SK-N-SH treated with all-trans-retinoic acid at 6 μM for 48 hours (cell line): Measurements from ENCODE around the gene TXNDC16.

Experiments used
- ATAC-seq: fragments of 200-7000 bp; cut with Tn5 transposase; 3 replicates; pipeline ENCODE4 v1.9.1; 2020; ENCODE audit warnings: mild to moderate bottlenecking, moderate library complexity
- ARNTL ChIP-seq: fragments of 450-650 bp; formaldehyde crosslinking; IDR thresholded peaks from 2 replicates; pipeline ENCODE4 v1.5.0; 2020; ENCODE audit warnings: low read depth, mild to moderate bottlenecking, moderate library complexity, borderline replicate concordance
- BACH2 ChIP-seq: fragments of 250-450 bp; sonication (Bioruptor Pico); IDR thresholded peaks from 2 replicates; pipeline ENCODE4 v1.9.0; 2021; ENCODE audit warnings: mild to moderate bottlenecking, borderline replicate concordance
- CSRNP3 ChIP-seq: fragments of 250-450 bp; sonication (Bioruptor Pico); IDR thresholded peaks from 2 replicates; pipeline ENCODE4 v1.5.1; 2021; ENCODE audit warnings: mild to moderate bottlenecking, moderate library complexity
- ESRRG ChIP-seq: fragments of 250-450 bp; sonication (Bioruptor Pico); IDR thresholded peaks from 2 replicates; pipeline ENCODE4 v1.6.1; 2021; ENCODE audit warnings: mild to moderate bottlenecking
- ISL1 ChIP-seq: fragments of 250-450 bp; sonication (Bioruptor Pico); IDR thresholded peaks from 2 replicates; pipeline ENCODE4 v2.1.2; 2022; ENCODE audit warnings: mild to moderate bottlenecking, moderate library complexity
- OSR1 ChIP-seq: fragments of 250-450 bp; sonication (Bioruptor Pico); IDR thresholded peaks from 2 replicates; pipeline ENCODE4 v1.8.0; 2022; ENCODE audit warnings: moderate library complexity, mild to moderate bottlenecking, inconsistent platforms
- POU6F1 ChIP-seq: fragments of 250-450 bp; sonication (Bioruptor Pico); IDR thresholded peaks from 2 replicates; pipeline ENCODE4 v1.8.0; 2021; ENCODE audit warnings: low read depth, mild to moderate bottlenecking, moderate library complexity, borderline replicate concordance
- PPARA ChIP-seq: fragments of 250-450 bp; sonication (Bioruptor Pico); IDR thresholded peaks from 2 replicates; pipeline ENCODE4 v1.5.0; 2020; ENCODE audit warnings: mild to moderate bottlenecking, borderline replicate concordance
- SNAI2 ChIP-seq: fragments of 250-450 bp; sonication (Bioruptor Pico); IDR thresholded peaks from 2 replicates; pipeline ENCODE4 v1.5.0; 2020; ENCODE audit warnings: mild to moderate bottlenecking, moderate library complexity
- TCF4 ChIP-seq: fragments of 250-450 bp; sonication (Bioruptor Pico); IDR thresholded peaks from 2 replicates; pipeline ENCODE4 v1.8.0; 2021; ENCODE audit warnings: mild to moderate bottlenecking, moderate library complexity, borderline replicate concordance
- TOX ChIP-seq: fragments of 250-450 bp; sonication (Bioruptor Pico); IDR thresholded peaks from 2 replicates; pipeline ENCODE4 v1.8.0; 2021; ENCODE audit warnings: mild to moderate bottlenecking, moderate library complexity, borderline replicate concordance
- ZC3H10 ChIP-seq: fragments of 250-450 bp; sonication (Bioruptor Pico); IDR thresholded peaks from 2 replicates; pipeline ENCODE4 v1.5.1; 2021; ENCODE audit warnings: mild to moderate bottlenecking, moderate library complexity
- ZFP3 ChIP-seq: fragments of 250-450 bp; sonication (Bioruptor Pico); IDR thresholded peaks from 2 replicates; pipeline ENCODE4 v1.5.0; 2020; ENCODE audit warnings: mild to moderate bottlenecking, moderate library complexity
- ZFP30 ChIP-seq: fragments of 450-650 bp; formaldehyde crosslinking; IDR thresholded peaks from 2 replicates; pipeline ENCODE4 v1.5.0; 2022; ENCODE audit warnings: mild to moderate bottlenecking, moderate library complexity
- ZNF565 ChIP-seq: fragments of 450-650 bp; formaldehyde crosslinking; conservative IDR thresholded peaks from 2 replicates; pipeline ENCODE4 v1.5.0; 2020; ENCODE audit warnings: low read depth, mild to moderate bottlenecking, moderate library complexity
- ZNF70 ChIP-seq: fragments of 450-650 bp; formaldehyde crosslinking; IDR thresholded peaks from 2 replicates; pipeline ENCODE4 v1.5.0; 2020; ENCODE audit warnings: mild to moderate bottlenecking, moderate library complexity
- ZNF8 ChIP-seq: fragments of 450-650 bp; formaldehyde crosslinking; IDR thresholded peaks from 2 replicates; pipeline ENCODE4 v1.5.0; 2020; ENCODE audit warnings: mild to moderate bottlenecking, moderate library complexity
- TF ChIP-seq, protein P1 (sequence below): fragments of 250-450 bp; sonication (Bioruptor Pico); IDR thresholded peaks from 2 replicates; pipeline ENCODE4 v1.5.1; 2020; ENCODE audit warnings: low read depth, mild to moderate bottlenecking, moderate library complexity
- TF ChIP-seq, protein P2 (sequence below): fragments of 250-450 bp; sonication (Bioruptor Pico); IDR thresholded peaks from 2 replicates; pipeline ENCODE4 v1.5.0; 2020; ENCODE audit warnings: mild to moderate bottlenecking, moderate library complexity

Gene TXNDC16

GRCh38 chr14:52430474-52430873 lies 121.8 kb downstream of the TXNDC16 start:
- TF ChIP-seq SNAI2 (CRISPR knock-in tag) (no peak), ZNF8 (no peak), ARNTL (CRISPR knock-in tag) (no peak), PPARA (CRISPR knock-in tag) (no peak), ESRRG (CRISPR knock-in tag) (no peak), ZFP3 (CRISPR knock-in tag) (no peak), ISL1 (CRISPR knock-in tag) (no peak), OSR1 (CRISPR knock-in tag) (no peak), POU6F1 (CRISPR knock-in tag) (no peak)
- ATAC-seq, result no peak

GRCh38 chr14:52429451-52429850 lies 122.9 kb downstream of the TXNDC16 start:
- TF ChIP-seq ZNF8 (no peak), ZFP3 (CRISPR knock-in tag) (no peak), TOX (CRISPR knock-in tag) (no peak), ZFP30 (CRISPR knock-in tag) (no peak), TCF4 (CRISPR knock-in tag) (no peak), CSRNP3 (CRISPR knock-in tag) (no peak), ZNF565 (CRISPR knock-in tag) (no peak), ISL1 (CRISPR knock-in tag) (no peak), ZC3H10 (CRISPR knock-in tag) (no peak), OSR1 (CRISPR knock-in tag) (no peak), SNAI2 (CRISPR knock-in tag) (no peak), ESRRG (CRISPR knock-in tag) (no peak), POU6F1 (CRISPR knock-in tag) (no peak)
- TF ChIP-seq, protein P1, sequence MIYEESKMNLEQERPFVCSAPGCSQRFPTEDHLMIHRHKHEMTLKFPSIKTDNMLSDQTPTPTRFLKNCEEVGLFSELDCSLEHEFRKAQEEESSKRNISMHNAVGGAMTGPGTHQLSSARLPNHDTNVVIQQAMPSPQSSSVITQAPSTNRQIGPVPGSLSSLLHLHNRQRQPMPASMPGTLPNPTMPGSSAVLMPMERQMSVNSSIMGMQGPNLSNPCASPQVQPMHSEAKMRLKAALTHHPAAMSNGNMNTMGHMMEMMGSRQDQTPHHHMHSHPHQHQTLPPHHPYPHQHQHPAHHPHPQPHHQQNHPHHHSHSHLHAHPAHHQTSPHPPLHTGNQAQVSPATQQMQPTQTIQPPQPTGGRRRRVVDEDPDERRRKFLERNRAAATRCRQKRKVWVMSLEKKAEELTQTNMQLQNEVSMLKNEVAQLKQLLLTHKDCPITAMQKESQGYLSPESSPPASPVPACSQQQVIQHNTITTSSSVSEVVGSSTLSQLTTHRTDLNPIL (CRISPR knock-in tag), result no peak
- TF ChIP-seq, protein P2, sequence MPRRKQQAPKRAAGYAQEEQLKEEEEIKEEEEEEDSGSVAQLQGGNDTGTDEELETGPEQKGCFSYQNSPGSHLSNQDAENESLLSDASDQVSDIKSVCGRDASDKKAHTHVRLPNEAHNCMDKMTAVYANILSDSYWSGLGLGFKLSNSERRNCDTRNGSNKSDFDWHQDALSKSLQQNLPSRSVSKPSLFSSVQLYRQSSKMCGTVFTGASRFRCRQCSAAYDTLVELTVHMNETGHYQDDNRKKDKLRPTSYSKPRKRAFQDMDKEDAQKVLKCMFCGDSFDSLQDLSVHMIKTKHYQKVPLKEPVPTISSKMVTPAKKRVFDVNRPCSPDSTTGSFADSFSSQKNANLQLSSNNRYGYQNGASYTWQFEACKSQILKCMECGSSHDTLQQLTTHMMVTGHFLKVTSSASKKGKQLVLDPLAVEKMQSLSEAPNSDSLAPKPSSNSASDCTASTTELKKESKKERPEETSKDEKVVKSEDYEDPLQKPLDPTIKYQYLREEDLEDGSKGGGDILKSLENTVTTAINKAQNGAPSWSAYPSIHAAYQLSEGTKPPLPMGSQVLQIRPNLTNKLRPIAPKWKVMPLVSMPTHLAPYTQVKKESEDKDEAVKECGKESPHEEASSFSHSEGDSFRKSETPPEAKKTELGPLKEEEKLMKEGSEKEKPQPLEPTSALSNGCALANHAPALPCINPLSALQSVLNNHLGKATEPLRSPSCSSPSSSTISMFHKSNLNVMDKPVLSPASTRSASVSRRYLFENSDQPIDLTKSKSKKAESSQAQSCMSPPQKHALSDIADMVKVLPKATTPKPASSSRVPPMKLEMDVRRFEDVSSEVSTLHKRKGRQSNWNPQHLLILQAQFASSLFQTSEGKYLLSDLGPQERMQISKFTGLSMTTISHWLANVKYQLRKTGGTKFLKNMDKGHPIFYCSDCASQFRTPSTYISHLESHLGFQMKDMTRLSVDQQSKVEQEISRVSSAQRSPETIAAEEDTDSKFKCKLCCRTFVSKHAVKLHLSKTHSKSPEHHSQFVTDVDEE (CRISPR knock-in tag), result no peak
- ATAC-seq, result no peak

- no peak for TF ChIP-seq ESRRG (CRISPR knock-in tag)
- TF ChIP-seq, protein P1 (CRISPR knock-in tag), result no peak
- no peak for TF ChIP-seq OSR1 (CRISPR knock-in tag)
- no peak for TF ChIP-seq ZC3H10 (CRISPR knock-in tag)
- no peak for TF ChIP-seq PPARA (CRISPR knock-in tag)
- TF ChIP-seq BACH2 (CRISPR knock-in tag), result no peak
- no peak for TF ChIP-seq ARNTL (CRISPR knock-in tag)
- no peak for TF ChIP-seq ZNF565 (CRISPR knock-in tag)
- TF ChIP-seq ZNF70 (CRISPR knock-in tag), result no peak
- TF ChIP-seq CSRNP3 (CRISPR knock-in tag), result no peak
- TF ChIP-seq TCF4 (CRISPR knock-in tag), result no peak
- no peak for TF ChIP-seq TOX (CRISPR knock-in tag)
- no peak for ATAC-seq
Measured at GRCh38 chr14:52427460-52427859, 124.8 kb downstream of the TXNDC16 start.
